WTC11 (cell line): ENCODE measurements around the gene PPP5C. TPM values are rescaled to one million over a fixed set of nuclear protein-coding genes. Genes with fewer than 3 reads are reported as not detected.

Source experiments
- ATAC-seq: fragments of 200-7000 bp; cut with Tn5 transposase; 2 replicates; pipeline ENCODE4 v1.10.0; 2021; ENCODE audit warnings: mild to moderate bottlenecking, moderate library complexity
- CTCF ChIA-PET: fragments of 300-600 bp; sonication (Branson Sonifier 250); formaldehyde crosslinking; loops from one replicate; lab custom pipeline; 2021; ENCODE audit warnings: antibody characterized with exemption; lab: Charles Lee
- POLR2A ChIA-PET: fragments of 350-600 bp; sonication (Branson Sonifier 250); formaldehyde crosslinking; loops from one replicate; lab custom pipeline; 2021; ENCODE audit warnings: antibody characterized with exemption; lab: Charles Lee
- DNase-seq: peaks from one replicate; pipeline ENCODE4 v3.0.0; 2021; ENCODE audit warnings: low spot score
- H3K27ac Mint-ChIP-seq: 2 replicates; pipeline ENCODE4 v1.8.0; 2021; ENCODE audit warnings: mixed read lengths
- H3K27me3 Mint-ChIP-seq: 2 replicates; pipeline ENCODE4 v1.8.0; 2021; ENCODE audit warnings: low read depth, mild to moderate bottlenecking, moderate library complexity, mixed read lengths
- H3K36me3 Mint-ChIP-seq: 2 replicates; pipeline ENCODE4 v1.8.0; 2021; ENCODE audit warnings: mixed read lengths
- H3K4me1 Mint-ChIP-seq: 2 replicates; pipeline ENCODE4 v1.8.0; 2022; ENCODE audit warnings: mixed read lengths
- H3K4me3 Mint-ChIP-seq: 2 replicates; pipeline ENCODE4 v1.8.0; 2021; ENCODE audit warnings: mild to moderate bottlenecking, moderate library complexity, mixed read lengths
- H3K9me3 Mint-ChIP-seq: 2 replicates; pipeline ENCODE4 v1.8.0; 2021; ENCODE audit warnings: mixed read lengths
- AR ChIP-seq: fragments of 250-450 bp; sonication (Bioruptor Pico); IDR thresholded peaks from 2 replicates; pipeline ENCODE4 v1.9.0; 2021; ENCODE audit warnings: mild to moderate bottlenecking
- ESRRA ChIP-seq: sonication (generic); formaldehyde crosslinking; IDR thresholded peaks from 2 replicates; pipeline ENCODE4 v1.8.1; 2022; ENCODE audit warnings: mild to moderate bottlenecking, missing genetic modification reagents, borderline replicate concordance
- FOXJ3 ChIP-seq: sonication (generic); formaldehyde crosslinking; IDR thresholded peaks from 2 replicates; pipeline ENCODE4 v1.9.0; 2021; ENCODE audit warnings: missing genetic modification reagents, mild to moderate bottlenecking, borderline replicate concordance
- FOXK1 ChIP-seq: sonication (generic); formaldehyde crosslinking; IDR thresholded peaks from 2 replicates; pipeline ENCODE4 v1.8.0; 2022; ENCODE audit warnings: mild to moderate bottlenecking, moderate library complexity, missing genetic modification reagents
- FOXP1 ChIP-seq: sonication (generic); formaldehyde crosslinking; IDR thresholded peaks from 2 replicates; pipeline ENCODE4 v1.8.0; 2022; ENCODE audit warnings: missing genetic modification reagents, mild to moderate bottlenecking, moderate library complexity, borderline replicate concordance
- IRF1 ChIP-seq: sonication (generic); formaldehyde crosslinking; IDR thresholded peaks from 2 replicates; pipeline ENCODE4 v1.8.0; 2023; ENCODE audit warnings: missing genetic modification reagents
- JUN ChIP-seq: sonication (generic); formaldehyde crosslinking; IDR thresholded peaks from 2 replicates; pipeline ENCODE4 v1.8.0; 2023; ENCODE audit warnings: mild to moderate bottlenecking, missing genetic modification reagents
- MAX ChIP-seq: sonication (generic); formaldehyde crosslinking; IDR thresholded peaks from 2 replicates; pipeline ENCODE4 v1.8.0; 2022; ENCODE audit warnings: mild to moderate bottlenecking, missing genetic modification reagents
- MYBL2 ChIP-seq: sonication (generic); formaldehyde crosslinking; IDR thresholded peaks from 2 replicates; pipeline ENCODE4 v1.8.1; 2023; ENCODE audit warnings: mild to moderate bottlenecking, moderate library complexity, missing genetic modification reagents
- NR3C1 ChIP-seq: sonication (generic); formaldehyde crosslinking; conservative IDR thresholded peaks from 2 replicates; pipeline ENCODE4 v1.8.1; 2023; ENCODE audit warnings: low read depth, mild to moderate bottlenecking, missing genetic modification reagents
- USF2 ChIP-seq: sonication (generic); formaldehyde crosslinking; IDR thresholded peaks from 2 replicates; pipeline ENCODE4 v1.8.1; 2023; ENCODE audit warnings: mild to moderate bottlenecking, missing genetic modification reagents, moderate library complexity
- ZNF121 ChIP-seq: sonication (generic); formaldehyde crosslinking; IDR thresholded peaks from 2 replicates; pipeline ENCODE4 v1.8.0; 2023; ENCODE audit warnings: missing genetic modification reagents
- ZNF423 ChIP-seq: fragments of 250-450 bp; sonication (Bioruptor Pico); IDR thresholded peaks from 2 replicates; pipeline ENCODE4 v2.1.2; 2022; ENCODE audit warnings: mild to moderate bottlenecking, moderate library complexity
- ZNF425 ChIP-seq: fragments of 250-450 bp; sonication (Bioruptor Pico); conservative IDR thresholded peaks from 2 replicates; pipeline ENCODE4 v1.9.0; 2021; ENCODE audit warnings: mild to moderate bottlenecking
- total RNA-seq: library from RNA; stranded (reverse); gene quantifications from 3 replicates; pipeline ENCODE4 v1.2.3, GENCODE V29; 2021
- TF ChIP-seq, protein P1 (sequence below): sonication (generic); formaldehyde crosslinking; IDR thresholded peaks from 2 replicates; pipeline ENCODE4 v1.8.0; 2022; ENCODE audit warnings: mild to moderate bottlenecking, missing genetic modification reagents
- TF ChIP-seq, protein P2 (sequence below): sonication (generic); formaldehyde crosslinking; conservative IDR thresholded peaks from 2 replicates; pipeline ENCODE4 v1.8.1; 2022; ENCODE audit warnings: mild to moderate bottlenecking, missing genetic modification reagents

Gene PPP5C
- total RNA-seq, 1 experiment from 2014 or later: 107 TPM

- TF ChIP-seq MYBL2 (CRISPR knock-in tag) (no peak), FOXJ3 (no peak), ZNF425 (CRISPR knock-in tag) (no peak), MAX (0 out of 2 replicates have a peak, but pooled peaks have one; percentile 26), ZNF423 (CRISPR knock-in tag) (no peak), JUN (CRISPR knock-in tag) (no peak), USF2 (peak; percentile 48; the same call in 1 of the 2 replicates), NR3C1 (no peak), ESRRA (no peak), ZNF121 (no peak), AR (no peak)
- TF ChIP-seq, protein P1, sequence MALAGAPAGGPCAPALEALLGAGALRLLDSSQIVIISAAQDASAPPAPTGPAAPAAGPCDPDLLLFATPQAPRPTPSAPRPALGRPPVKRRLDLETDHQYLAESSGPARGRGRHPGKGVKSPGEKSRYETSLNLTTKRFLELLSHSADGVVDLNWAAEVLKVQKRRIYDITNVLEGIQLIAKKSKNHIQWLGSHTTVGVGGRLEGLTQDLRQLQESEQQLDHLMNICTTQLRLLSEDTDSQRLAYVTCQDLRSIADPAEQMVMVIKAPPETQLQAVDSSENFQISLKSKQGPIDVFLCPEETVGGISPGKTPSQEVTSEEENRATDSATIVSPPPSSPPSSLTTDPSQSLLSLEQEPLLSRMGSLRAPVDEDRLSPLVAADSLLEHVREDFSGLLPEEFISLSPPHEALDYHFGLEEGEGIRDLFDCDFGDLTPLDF: 0 out of 2 replicates have a peak, but pooled peaks have one; percentile 36
- TF ChIP-seq, protein P2, sequence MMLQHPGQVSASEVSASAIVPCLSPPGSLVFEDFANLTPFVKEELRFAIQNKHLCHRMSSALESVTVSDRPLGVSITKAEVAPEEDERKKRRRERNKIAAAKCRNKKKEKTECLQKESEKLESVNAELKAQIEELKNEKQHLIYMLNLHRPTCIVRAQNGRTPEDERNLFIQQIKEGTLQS (CRISPR knock-in tag): no peak
Measured at GRCh38 chr19:46407856-46408663, 61.2 kb downstream of the PPP5C start (continued).

DNA sequence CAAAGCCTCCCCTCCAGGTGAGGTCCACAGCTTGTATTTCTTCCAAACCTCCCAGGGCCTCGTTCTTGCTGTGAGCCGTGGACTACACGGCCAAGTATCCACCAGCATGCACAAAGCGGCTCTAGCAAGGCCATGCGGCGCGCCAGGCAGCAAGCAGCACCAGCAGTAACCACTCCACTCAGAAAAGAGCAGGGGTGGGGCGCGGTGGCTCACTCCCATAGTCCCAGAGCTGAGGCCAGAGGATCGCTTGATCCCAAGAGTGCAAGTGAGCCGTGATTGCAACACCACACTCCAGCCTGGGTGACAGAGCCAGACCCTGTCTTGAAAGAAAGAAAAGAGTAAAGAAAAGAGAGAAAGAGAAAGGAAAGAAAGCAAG lies 61.8 kb downstream of the PPP5C start:
- no peak for DNase-seq
- ATAC-seq: no peak
- Mint-ChIP-seq H3K4me3 (peak overlapping the region; percentile 81), H3K4me1 (peaks cover 65% of the 10 kb centered on the region), H3K36me3 (peaks cover 13% of the 10 kb centered on the region), H3K27me3 (peaks cover 29% of the 10 kb centered on the region), H3K9me3 (no peaks in the 10 kb centered on the region), H3K27ac (peak overlapping the region; percentile 91)
- TF ChIP-seq IRF1 (no peak), FOXP1 (CRISPR knock-in tag) (0 out of 2 replicates have a peak, but pooled peaks have one; percentile 12), FOXK1 (CRISPR knock-in tag) (0 out of 2 replicates have a peak, but pooled peaks have one; percentile 21)
- ChIA-PET POLR2A (interaction anchor here (0.6 to 1.2 kb wide), 2 partner anchors 33 to 79 kb away, joined by 3 to 8 read pairs; no protein-coding TSS in a partner anchor), CTCF (interaction anchor here (0.9 to 2.0 kb wide), 7 partner anchors 12 to 129 kb away, joined by 3 to 11 read pairs (median 4); no protein-coding TSS in a partner anchor)
